Activated T-cell treated with anti-CD3 and anti-CD28 coated beads, Interleukin-2, amount 50 U/mL, for 4 hours (primary cell): Measurements from ENCODE around the gene GLT1D1. TPM values are rescaled to one million over a fixed set of nuclear protein-coding genes. Genes with fewer than 3 reads are reported as not detected.

Experiments used
- ATAC-seq, 2 donors: fragments of 200-7000 bp; cut with Tn5 transposase; one replicate each; pipeline ENCODE4 v1.10.0; 2021
- DNase-seq: peaks from one replicate; pipeline ENCODE4 v3.0.0-alpha.2; 2020
- H3K27me3 Mint-ChIP-seq: one replicate; pipeline ENCODE4 v1.8.0; 2021; ENCODE audit warnings: low read depth, mixed read lengths
- H3K36me3 Mint-ChIP-seq: one replicate; pipeline ENCODE4 v1.8.0; 2022; ENCODE audit warnings: mixed read lengths; ENCODE audit not compliant: insufficient read depth
- H3K4me1 Mint-ChIP-seq: one replicate; pipeline ENCODE4 v1.8.0; 2021; ENCODE audit warnings: low read depth, mixed read lengths
- H3K4me3 Mint-ChIP-seq: one replicate; pipeline ENCODE4 v1.8.0; 2021; ENCODE audit warnings: mild to moderate bottlenecking, moderate library complexity, mixed read lengths
- H3K9me3 Mint-ChIP-seq: one replicate; pipeline ENCODE4 v1.8.0; 2021; ENCODE audit warnings: mixed read lengths
- total RNA-seq, 3 donors: library from RNA; stranded (reverse); gene quantifications; one replicate each; pipeline ENCODE4 v1.2.1, GENCODE V29; 2021

Gene GLT1D1
- total RNA-seq, 3 donors from 2014 or later = 0.08 to 0.18 (median 0.15) TPM

- Mint-ChIP-seq H3K4me3 (no peak overlapping the region), H3K36me3 (no peaks in the 10 kb centered on the region), H3K4me1 (no peaks in the 10 kb centered on the region), H3K27me3 (peaks cover 6% of the 10 kb centered on the region), H3K9me3 (no peaks in the 10 kb centered on the region)
- DNase-seq (no peak), ATAC-seq (no peak)
Observed at GRCh38 chr12:128989287-128989686, 136.0 kb downstream of the GLT1D1 start.

- ATAC-seq (no peak), DNase-seq (no peak)
- H3K4me1 Mint-ChIP-seq = no peaks in the 10 kb centered on the region
- H3K4me3 Mint-ChIP-seq = no peak overlapping the region
- H3K36me3 Mint-ChIP-seq = no peaks in the 10 kb centered on the region
- H3K9me3 Mint-ChIP-seq = peaks cover under 1% of the 10 kb centered on the region
- peaks cover 6% of the 10 kb centered on the region for H3K27me3 Mint-ChIP-seq
Observed at GRCh38 chr12:128991716-128992115, 138.4 kb downstream of the GLT1D1 start.

- H3K4me3 Mint-ChIP-seq = no peak overlapping the region
Observed at GRCh38 chr12:128992116-128992515, 138.8 kb downstream of the GLT1D1 start.

GRCh38 chr12:128992550-128992949, 139.3 kb downstream of the GLT1D1 start:
- no peak for DNase-seq
- no peak for ATAC-seq
- Mint-ChIP-seq H3K4me3 (no peak overlapping the region), H3K36me3 (no peaks in the 10 kb centered on the region), H3K27me3 (peaks cover 6% of the 10 kb centered on the region), H3K9me3 (peaks cover 4% of the 10 kb centered on the region), H3K4me1 (no peaks in the 10 kb centered on the region)

More at GRCh38 chr12:128992116-128992515, 138.8 kb downstream of the GLT1D1 start:
- DNase-seq = no peak
- no peak for ATAC-seq
- Mint-ChIP-seq H3K4me1 (no peaks in the 10 kb centered on the region), H3K27me3 (peaks cover 6% of the 10 kb centered on the region), H3K9me3 (peaks cover 4% of the 10 kb centered on the region), H3K36me3 (no peaks in the 10 kb centered on the region)

GRCh38 chr12:128994856-128995255, 141.6 kb downstream of the GLT1D1 start:
- Mint-ChIP-seq H3K27me3 (peaks cover 3% of the 10 kb centered on the region), H3K9me3 (peaks cover 10% of the 10 kb centered on the region), H3K36me3 (no peaks in the 10 kb centered on the region), H3K4me3 (no peak overlapping the region), H3K4me1 (no peaks in the 10 kb centered on the region)
- ATAC-seq (no peak), DNase-seq (no peak)

- ATAC-seq (no peak), DNase-seq (no peak)
- peaks cover 5% of the 10 kb centered on the region for H3K27me3 Mint-ChIP-seq
- H3K4me3 Mint-ChIP-seq = no peak overlapping the region
- no peaks in the 10 kb centered on the region for H3K4me1 Mint-ChIP-seq
- peaks cover 10% of the 10 kb centered on the region for H3K9me3 Mint-ChIP-seq
- H3K36me3 Mint-ChIP-seq = no peaks in the 10 kb centered on the region
Observed at GRCh38 chr12:128995619-128996018, 142.3 kb downstream of the GLT1D1 start.

- no peak for DNase-seq
- H3K4me3 Mint-ChIP-seq = no peak overlapping the region
- peaks cover 9% of the 10 kb centered on the region for H3K9me3 Mint-ChIP-seq
- peaks cover 2% of the 10 kb centered on the region for H3K27me3 Mint-ChIP-seq
- no peak for ATAC-seq
- H3K36me3 Mint-ChIP-seq = no peaks in the 10 kb centered on the region
- H3K4me1 Mint-ChIP-seq = no peaks in the 10 kb centered on the region
Observed at GRCh38 chr12:129001826-129002225, 148.5 kb downstream of the GLT1D1 start.

GRCh38 chr12:129002427-129002826, 149.1 kb downstream of the GLT1D1 start:
- Mint-ChIP-seq H3K9me3 (peaks cover 6% of the 10 kb centered on the region), H3K4me3 (no peak overlapping the region), H3K36me3 (no peaks in the 10 kb centered on the region), H3K27me3 (peaks cover 2% of the 10 kb centered on the region), H3K4me1 (no peaks in the 10 kb centered on the region)
- DNase-seq (no peak), ATAC-seq (no peak)

GRCh38 chr12:129005416-129005815, 152.1 kb downstream of the GLT1D1 start:
- H3K9me3 Mint-ChIP-seq = peaks cover 6% of the 10 kb centered on the region
- no peak overlapping the region for H3K4me3 Mint-ChIP-seq
- ATAC-seq = no peak
- H3K4me1 Mint-ChIP-seq = no peaks in the 10 kb centered on the region
- DNase-seq = no peak
- H3K36me3 Mint-ChIP-seq = no peaks in the 10 kb centered on the region
- no peaks in the 10 kb centered on the region for H3K27me3 Mint-ChIP-seq

GRCh38 chr12:129005829-129006228, 152.6 kb downstream of the GLT1D1 start:
- no peaks in the 10 kb centered on the region for H3K27me3 Mint-ChIP-seq
- ATAC-seq = no peak

GRCh38 chr12:129009833-129010622, 156.8 kb downstream of the GLT1D1 start:
- no peaks in the 10 kb centered on the region for H3K4me1 Mint-ChIP-seq
- no peaks in the 10 kb centered on the region for H3K27me3 Mint-ChIP-seq
- DNase-seq (no peak), ATAC-seq (no peak)
- H3K36me3 Mint-ChIP-seq = no peaks in the 10 kb centered on the region
- no peak overlapping the region for H3K4me3 Mint-ChIP-seq
- peaks cover 6% of the 10 kb centered on the region for H3K9me3 Mint-ChIP-seq

More at GRCh38 chr12:129005829-129006228, 152.6 kb downstream of the GLT1D1 start:
- Mint-ChIP-seq H3K4me1 (no peaks in the 10 kb centered on the region), H3K36me3 (no peaks in the 10 kb centered on the region), H3K4me3 (no peak overlapping the region), H3K9me3 (peaks cover 6% of the 10 kb centered on the region)
- no peak for DNase-seq

GRCh38 chr12:129016159-129016558, 162.9 kb downstream of the GLT1D1 start:
- no peaks in the 10 kb centered on the region for H3K27me3 Mint-ChIP-seq
- peaks cover 10% of the 10 kb centered on the region for H3K9me3 Mint-ChIP-seq
- no peaks in the 10 kb centered on the region for H3K36me3 Mint-ChIP-seq
- H3K4me3 Mint-ChIP-seq = no peak overlapping the region
- ATAC-seq (no peak), DNase-seq (no peak)
- H3K4me1 Mint-ChIP-seq = no peaks in the 10 kb centered on the region

GRCh38 chr12:129025055-129025454, 171.8 kb downstream of the GLT1D1 start:
- H3K9me3 Mint-ChIP-seq = peaks cover 12% of the 10 kb centered on the region
- H3K27me3 Mint-ChIP-seq = no peaks in the 10 kb centered on the region
- no peaks in the 10 kb centered on the region for H3K4me1 Mint-ChIP-seq
- DNase-seq = no peak
- H3K36me3 Mint-ChIP-seq = no peaks in the 10 kb centered on the region
- no peak for ATAC-seq
- H3K4me3 Mint-ChIP-seq = no peak overlapping the region

- H3K27me3 Mint-ChIP-seq = no peaks in the 10 kb centered on the region
- ATAC-seq = no peak
- no peak for DNase-seq
- no peaks in the 10 kb centered on the region for H3K4me1 Mint-ChIP-seq
- no peaks in the 10 kb centered on the region for H3K36me3 Mint-ChIP-seq
- H3K9me3 Mint-ChIP-seq = peaks cover 5% of the 10 kb centered on the region
- H3K4me3 Mint-ChIP-seq = no peak overlapping the region
Observed at GRCh38 chr12:129028844-129029243, 175.6 kb downstream of the GLT1D1 start.
